ENCODE measurements around the gene MYO1E. TPM values are rescaled to one million over a fixed set of nuclear protein-coding genes. Genes with fewer than 3 reads are reported as not detected.

Gene MYO1E
- total and polyA plus RNA-seq, 2 donors from 2014 or later = 41.9 to 198 TPM

- intact Hi-C loops (cut with DNase I) = no loop called here
- TF ChIP-seq CTCF (IDR thresholded peaks at IDR 0.05; ENCODE audit: borderline replicate concordance, extremely low read depth, insufficient read depth) = no peak
- H3K4me1 ChIP-seq (ENCODE audit: control insufficient read depth in 2 of 3, insufficient read depth in 2 of 3, low read depth in 1 of 3, low read length in 3 of 3) = no peaks in the 10 kb centered on the region
- FAIRE-seq (no peak), DNase-seq (no peak)
- H3K27ac ChIP-seq (ENCODE audit: low read depth in 2 of 2, low read length in 2 of 2) = no peak overlapping the region
- no peaks in the 10 kb centered on the region for H3K9me3 ChIP-seq (ENCODE audit: control insufficient read depth in 2 of 3, insufficient read depth in 1 of 3, low read length in 3 of 3)
- peaks cover 0 to 3% (median 0%) of the 10 kb centered on the region in 3 donors for H3K36me3 ChIP-seq (ENCODE audit: control insufficient read depth in 2 of 3, insufficient read depth in 3 of 3, low read length in 3 of 3)
- H3K4me3 ChIP-seq (ENCODE audit: low read length in 3 of 3) = no peak overlapping the region
- H3K27me3 ChIP-seq (ENCODE audit: control insufficient read depth, insufficient read depth, low read length) = no peaks in the 10 kb centered on the region
- no peak overlapping the region for H3K9ac ChIP-seq (ENCODE audit: low read length in 3 of 3)
Measured at GRCh38 chr15:59116141-59116540, 256.5 kb downstream of the MYO1E start.

DNA sequence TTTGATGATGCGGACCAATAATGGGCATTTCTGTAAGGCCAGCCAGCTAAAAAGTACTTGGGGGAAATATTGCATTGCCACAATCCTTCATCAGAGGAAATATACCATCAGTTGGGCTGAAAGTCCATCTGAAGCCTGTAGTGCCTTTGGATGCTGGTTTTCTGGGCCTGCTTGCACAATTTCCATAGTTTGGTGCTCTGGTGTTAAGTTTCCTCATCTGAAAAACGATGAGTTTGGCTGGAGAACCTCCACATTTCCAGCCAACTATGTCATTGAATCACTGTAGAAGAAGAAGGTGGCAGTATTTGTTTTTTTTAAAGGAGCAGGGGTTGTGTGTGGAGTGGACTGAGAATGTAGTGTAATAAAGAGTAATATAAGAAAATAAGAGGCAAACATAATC, 257.6 kb downstream of the MYO1E start:
- no peak overlapping the region for H3K9ac ChIP-seq (ENCODE audit: low read length in 3 of 3)
- no peak for FAIRE-seq
- H3K4me1 ChIP-seq (ENCODE audit: control insufficient read depth in 2 of 3, insufficient read depth in 2 of 3, low read depth in 1 of 3, low read length in 3 of 3) = no peaks in the 10 kb centered on the region
- DNase-seq = no peak
- H3K9me3 ChIP-seq (ENCODE audit: control insufficient read depth in 2 of 3, insufficient read depth in 1 of 3, low read length in 3 of 3) = no peaks in the 10 kb centered on the region
- no peak overlapping the region for H3K27ac ChIP-seq (ENCODE audit: low read depth in 2 of 2, low read length in 2 of 2)
- TF ChIP-seq CTCF (IDR thresholded peaks at IDR 0.05; ENCODE audit: borderline replicate concordance, extremely low read depth, insufficient read depth) = no peak
- no peak overlapping the region for H3K4me3 ChIP-seq (ENCODE audit: low read length in 3 of 3)
- no peaks in the 10 kb centered on the region for H3K27me3 ChIP-seq (ENCODE audit: control insufficient read depth, insufficient read depth, low read length)
- intact Hi-C loops (cut with DNase I) = no loop called here
- peaks cover 0 to 3% (median 0%) of the 10 kb centered on the region in 3 donors for H3K36me3 ChIP-seq (ENCODE audit: control insufficient read depth in 2 of 3, insufficient read depth in 3 of 3, low read length in 3 of 3)

GRCh38 chr15:59111251-59111650, 261.4 kb downstream of the MYO1E start:
- H3K4me1 ChIP-seq (ENCODE audit: control insufficient read depth in 2 of 3, insufficient read depth in 2 of 3, low read depth in 1 of 3, low read length in 3 of 3) = no peaks in the 10 kb centered on the region
- no peaks in the 10 kb centered on the region for H3K9me3 ChIP-seq (ENCODE audit: control insufficient read depth in 2 of 3, insufficient read depth in 1 of 3, low read length in 3 of 3)
- intact Hi-C loops (cut with DNase I) = no loop called here
- H3K36me3 ChIP-seq (ENCODE audit: control insufficient read depth in 2 of 3, insufficient read depth in 3 of 3, low read length in 3 of 3) = no peaks in the 10 kb centered on the region
- H3K27me3 ChIP-seq (ENCODE audit: control insufficient read depth, insufficient read depth, low read length) = no peaks in the 10 kb centered on the region
- no peak for TF ChIP-seq CTCF (IDR thresholded peaks at IDR 0.05; ENCODE audit: borderline replicate concordance, extremely low read depth, insufficient read depth)
- DNase-seq = no peak
- no peak overlapping the region for H3K9ac ChIP-seq (ENCODE audit: low read length in 3 of 3)
- FAIRE-seq = no peak
- no peak overlapping the region for H3K4me3 ChIP-seq (ENCODE audit: low read length in 3 of 3)
- no peak overlapping the region for H3K27ac ChIP-seq (ENCODE audit: low read depth in 2 of 2, low read length in 2 of 2)

DNA sequence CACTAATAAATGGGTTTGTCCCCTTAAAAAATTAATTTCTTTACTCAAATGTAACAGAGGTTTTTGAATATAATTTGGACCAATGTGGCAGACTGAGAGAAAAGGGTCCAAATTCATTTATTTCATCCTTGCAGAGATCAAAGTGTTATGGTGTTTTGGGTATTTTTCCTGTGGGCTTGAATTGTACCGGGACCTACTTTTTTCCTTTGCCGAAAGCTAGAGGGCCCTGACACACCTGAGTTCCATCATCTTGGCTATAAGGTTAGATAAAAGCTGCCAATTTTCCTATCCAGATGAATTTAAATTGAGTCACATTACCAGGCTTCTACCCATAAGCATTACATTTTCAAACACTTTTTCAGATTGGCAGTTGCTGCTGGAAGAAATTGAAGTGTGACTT, 266.8 kb downstream of the MYO1E start:
- H3K4me3 ChIP-seq (ENCODE audit: low read length in 3 of 3) = peak overlapping the region; percentile 76 to 85 (median 83)
- no peaks in the 10 kb centered on the region for H3K36me3 ChIP-seq (ENCODE audit: control insufficient read depth in 2 of 3, insufficient read depth in 3 of 3, low read length in 3 of 3)
- H3K27ac ChIP-seq (ENCODE audit: low read depth in 2 of 2, low read length in 2 of 2) = no peak overlapping the region
- H3K9me3 ChIP-seq (ENCODE audit: control insufficient read depth in 2 of 3, insufficient read depth in 1 of 3, low read length in 3 of 3) = no peaks in the 10 kb centered on the region
- H3K27me3 ChIP-seq (ENCODE audit: control insufficient read depth, insufficient read depth, low read length) = no peaks in the 10 kb centered on the region
- FAIRE-seq = no peak
- H3K9ac ChIP-seq (ENCODE audit: low read length in 3 of 3) = peak overlapping the region in 2 of 3 donors; percentile 34 to 48
- DNase-seq = peak in 1 of 5 donors; percentile 16
- TF ChIP-seq CTCF (IDR thresholded peaks at IDR 0.05; ENCODE audit: borderline replicate concordance, extremely low read depth, insufficient read depth) = no peak
- intact Hi-C loops (cut with DNase I) = no loop called here
- peaks cover 0 to 3% (median 2%) of the 10 kb centered on the region in 3 donors for H3K4me1 ChIP-seq (ENCODE audit: control insufficient read depth in 2 of 3, insufficient read depth in 2 of 3, low read depth in 1 of 3, low read length in 3 of 3)

Data from kidney (tissue), 14 donors.